BE2C (cell line): ENCODE results near the gene TCFL5.

Source experiments
- DNase-seq: peaks from one replicate; pipeline ENCODE4 v3.0.0-alpha.2; 2020
- H3K27me3 ChIP-seq: fragments of 250-450 bp; sonication (Bioruptor Pico); 2 replicates; pipeline ENCODE4 v1.5.1; 2020; ENCODE audit warnings: mild to moderate bottlenecking
- H3K36me3 ChIP-seq: fragments of 250-450 bp; sonication (Bioruptor Pico); 2 replicates; pipeline ENCODE4 v1.5.1; 2020; ENCODE audit warnings: mild to moderate bottlenecking
- H3K4me1 ChIP-seq: fragments of 250-450 bp; sonication (Bioruptor Pico); 2 replicates; pipeline ENCODE4 v1.5.1; 2020
- H3K4me3 ChIP-seq: 2 replicates; pipeline ENCODE4 v1.5.1; 2011; ENCODE audit warnings: low read depth, low read length
- H3K9me3 ChIP-seq: fragments of 250-450 bp; sonication (Bioruptor Pico); 2 replicates; pipeline ENCODE4 v1.5.1; 2020
- TF ChIP-seq, protein P1 (sequence below): IDR thresholded peaks from 2 replicates; pipeline ENCODE4 v1.5.1; 2012; ENCODE audit warnings: mild to moderate bottlenecking, low read depth, low read length

The TCFL5 gene

DNA sequence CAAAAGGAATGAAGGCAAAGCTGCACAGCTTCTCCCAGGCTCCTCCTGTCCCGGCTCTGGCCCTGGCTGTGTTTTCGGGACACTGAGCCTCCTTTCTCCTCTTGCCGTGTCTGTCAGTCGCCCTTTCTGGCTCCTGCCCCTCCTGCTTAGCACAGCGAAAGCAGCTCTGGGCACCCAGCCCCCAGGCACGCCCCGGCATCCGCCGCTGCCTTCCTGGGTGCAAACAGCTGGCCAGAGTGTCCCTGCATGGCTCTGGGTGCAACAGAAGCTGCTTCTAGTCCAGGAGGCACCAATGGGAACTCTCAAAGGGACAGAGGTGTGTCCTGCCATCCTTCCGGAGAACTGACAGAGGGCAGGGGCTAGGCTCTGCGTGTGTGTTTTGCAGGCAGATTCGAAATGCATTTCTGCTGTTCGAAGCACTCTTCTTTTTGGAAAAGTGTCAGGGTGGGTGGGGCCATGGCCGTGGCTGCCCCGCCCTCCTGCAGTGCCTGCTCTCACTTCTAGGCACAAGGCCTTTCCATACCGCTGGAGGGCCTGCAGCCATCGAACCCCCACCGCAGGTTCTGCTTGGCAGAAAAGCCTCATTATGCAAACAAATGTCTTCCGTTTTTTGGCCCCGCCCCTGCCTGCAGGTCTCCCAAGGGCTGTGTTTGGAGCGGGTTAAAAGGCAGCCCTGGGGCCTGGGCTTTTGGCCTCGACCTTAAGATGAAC is 29.3 kb downstream of the TCFL5 start:
- TF ChIP-seq, protein P1, sequence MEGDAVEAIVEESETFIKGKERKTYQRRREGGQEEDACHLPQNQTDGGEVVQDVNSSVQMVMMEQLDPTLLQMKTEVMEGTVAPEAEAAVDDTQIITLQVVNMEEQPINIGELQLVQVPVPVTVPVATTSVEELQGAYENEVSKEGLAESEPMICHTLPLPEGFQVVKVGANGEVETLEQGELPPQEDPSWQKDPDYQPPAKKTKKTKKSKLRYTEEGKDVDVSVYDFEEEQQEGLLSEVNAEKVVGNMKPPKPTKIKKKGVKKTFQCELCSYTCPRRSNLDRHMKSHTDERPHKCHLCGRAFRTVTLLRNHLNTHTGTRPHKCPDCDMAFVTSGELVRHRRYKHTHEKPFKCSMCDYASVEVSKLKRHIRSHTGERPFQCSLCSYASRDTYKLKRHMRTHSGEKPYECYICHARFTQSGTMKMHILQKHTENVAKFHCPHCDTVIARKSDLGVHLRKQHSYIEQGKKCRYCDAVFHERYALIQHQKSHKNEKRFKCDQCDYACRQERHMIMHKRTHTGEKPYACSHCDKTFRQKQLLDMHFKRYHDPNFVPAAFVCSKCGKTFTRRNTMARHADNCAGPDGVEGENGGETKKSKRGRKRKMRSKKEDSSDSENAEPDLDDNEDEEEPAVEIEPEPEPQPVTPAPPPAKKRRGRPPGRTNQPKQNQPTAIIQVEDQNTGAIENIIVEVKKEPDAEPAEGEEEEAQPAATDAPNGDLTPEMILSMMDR = no peak
- no peaks in the 10 kb centered on the region for H3K36me3 ChIP-seq
- peaks cover 19% of the 10 kb centered on the region for H3K4me1 ChIP-seq
- H3K9me3 ChIP-seq = no peaks in the 10 kb centered on the region
- H3K4me3 ChIP-seq = no peak overlapping the region
- peak; percentile 55 for DNase-seq
- no peaks in the 10 kb centered on the region for H3K27me3 ChIP-seq

DNA sequence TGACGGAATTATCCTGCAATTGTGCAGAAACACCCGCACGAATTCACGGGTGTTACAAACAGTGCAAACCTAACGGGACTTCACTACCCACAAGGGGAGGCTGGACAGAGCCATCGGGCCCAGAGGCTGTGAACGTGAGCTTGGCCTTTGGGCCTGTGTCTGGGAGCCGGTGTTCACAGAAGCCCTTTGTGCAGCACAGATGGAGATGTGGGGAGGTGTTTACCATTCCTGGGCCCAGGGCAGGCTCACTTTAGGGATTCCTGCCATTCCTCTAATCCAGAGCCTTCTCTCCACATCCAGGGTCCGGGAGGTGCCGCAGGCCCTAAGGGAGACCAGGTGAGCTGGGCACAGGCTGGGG is 29.8 kb downstream of the TCFL5 start:
- no peaks in the 10 kb centered on the region for H3K36me3 ChIP-seq
- DNase-seq = no peak
- no peak overlapping the region for H3K4me3 ChIP-seq
- H3K9me3 ChIP-seq = no peaks in the 10 kb centered on the region
- H3K4me1 ChIP-seq = peaks cover 19% of the 10 kb centered on the region
- TF ChIP-seq, protein P1 = no peak
- H3K27me3 ChIP-seq = no peaks in the 10 kb centered on the region

DNA sequence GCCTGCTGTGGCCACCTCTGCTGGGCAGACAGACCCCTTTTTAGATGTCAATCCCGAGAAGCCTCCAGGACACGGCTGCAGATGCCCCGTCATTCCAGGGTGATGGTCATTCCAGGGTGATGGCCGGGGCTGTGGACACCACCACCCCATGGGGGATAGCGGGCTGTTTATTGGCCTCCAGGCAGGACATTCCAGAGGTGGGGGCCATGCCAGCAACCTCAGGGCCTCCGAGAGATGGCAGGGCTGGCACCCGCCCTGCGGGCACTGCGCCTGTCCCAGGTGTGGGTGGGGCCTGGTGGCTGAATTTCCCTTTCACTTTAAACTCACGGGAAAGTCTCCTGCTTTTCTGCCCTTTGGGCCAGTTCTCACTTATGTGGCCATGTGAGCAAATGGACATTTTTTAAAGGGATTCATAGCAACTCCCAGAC is 30.2 kb downstream of the TCFL5 start:
- peaks cover 19% of the 10 kb centered on the region for H3K4me1 ChIP-seq
- H3K4me3 ChIP-seq = no peak overlapping the region

DNA sequence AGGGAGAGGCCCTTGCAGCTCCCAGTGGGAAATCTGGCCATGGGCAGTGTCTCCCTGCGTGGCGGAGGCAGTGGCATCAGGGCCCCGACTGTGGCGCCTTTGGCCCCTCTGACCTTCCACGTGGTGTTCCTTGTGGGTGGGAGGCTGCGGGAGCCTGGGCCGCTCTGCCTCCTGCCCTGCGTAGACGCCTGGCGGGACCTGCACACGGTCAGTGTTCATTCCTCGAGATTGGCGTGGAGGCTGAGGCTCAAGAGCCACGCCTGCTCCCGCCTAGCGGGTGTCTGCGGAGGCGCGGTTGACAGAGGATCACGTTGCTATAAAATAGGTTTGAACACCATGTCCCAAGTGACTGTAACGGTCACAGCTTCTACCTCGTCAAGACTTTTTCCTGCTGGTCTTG is 30.8 kb downstream of the TCFL5 start:
- Histone ChIP-seq H3K27me3 (no peaks in the 10 kb centered on the region), H3K36me3 (no peaks in the 10 kb centered on the region), H3K9me3 (no peaks in the 10 kb centered on the region), H3K4me3 (no peak overlapping the region), H3K4me1 (peaks cover 16% of the 10 kb centered on the region)
- peak; percentile 15 for DNase-seq
- TF ChIP-seq, protein P1 = no peak

More for the DNA sequence above, 30.2 kb downstream of the TCFL5 start:
- Histone ChIP-seq H3K36me3 (no peaks in the 10 kb centered on the region), H3K27me3 (no peaks in the 10 kb centered on the region), H3K9me3 (no peaks in the 10 kb centered on the region)
- TF ChIP-seq, protein P1 = no peak
- DNase-seq = peak; percentile 10

DNA sequence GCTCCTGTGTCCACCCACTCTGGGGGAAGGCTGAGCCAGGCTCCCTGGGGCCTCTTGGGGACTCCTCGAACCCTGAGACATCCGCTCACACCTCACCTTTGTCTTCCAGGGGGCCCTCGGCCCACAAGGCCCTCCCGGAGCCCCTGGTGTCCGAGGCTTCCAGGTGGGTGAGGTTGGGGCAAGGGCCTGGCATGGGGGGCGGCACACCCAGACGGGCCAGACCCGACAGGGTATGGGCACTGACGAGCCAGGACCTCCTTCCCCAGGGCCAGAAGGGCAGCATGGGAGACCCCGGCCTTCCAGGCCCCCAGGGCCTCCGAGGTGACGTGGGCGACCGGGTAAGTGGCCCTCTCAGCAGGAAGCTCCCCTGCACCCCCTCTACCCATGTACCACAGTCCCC is 31.4 kb downstream of the TCFL5 start:
- Histone ChIP-seq H3K4me1 (peaks cover 14% of the 10 kb centered on the region), H3K36me3 (no peaks in the 10 kb centered on the region), H3K9me3 (no peaks in the 10 kb centered on the region), H3K27me3 (no peaks in the 10 kb centered on the region), H3K4me3 (no peak overlapping the region)
- DNase-seq = no peak
- TF ChIP-seq, protein P1 = no peak
